ENCODE data around the gene GJB3.
A peak's percentile ranks its signal among the peaks of the same experiment; 100 is the strongest.
"Not testable (repeated sequence)": the region's sequence is repeated elsewhere in the genome, so short reads cannot be mapped to it uniquely, and the experiment has no call there.

Gene GJB3

DNA sequence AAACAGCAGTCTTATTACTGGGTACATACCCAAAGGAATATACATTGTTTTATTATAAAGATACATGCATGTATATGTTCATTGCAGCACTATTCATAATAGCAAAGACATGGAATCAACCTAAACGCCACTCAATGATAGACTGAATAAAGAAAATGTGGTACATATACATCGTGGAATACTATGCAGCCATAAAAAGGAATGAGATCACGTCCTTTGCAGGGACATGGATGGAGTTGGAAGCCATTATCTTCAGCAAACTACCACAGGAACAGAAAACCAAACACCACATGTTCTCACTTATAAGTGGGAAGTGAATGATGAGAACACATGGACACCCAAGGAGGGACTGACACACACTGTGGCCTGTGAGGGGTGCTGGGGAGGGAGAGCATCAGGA lies 29.8 kb downstream of the GJB3 start:
- intact Hi-C loops (cut with DNase I); DNase-seq: not testable (repeated sequence)

GRCh38 chr1:34816332-34816731 lies 35.3 kb downstream of the GJB3 start:
- intact Hi-C loops (cut with DNase I), result no loop called here

GRCh38 chr1:34816778-34817177 lies 35.8 kb downstream of the GJB3 start:
- no peak for DNase-seq
- intact Hi-C loops (cut with DNase I), result no loop called here

More at GRCh38 chr1:34816332-34816731, 35.3 kb downstream of the GJB3 start:
- no peak for DNase-seq

DNA sequence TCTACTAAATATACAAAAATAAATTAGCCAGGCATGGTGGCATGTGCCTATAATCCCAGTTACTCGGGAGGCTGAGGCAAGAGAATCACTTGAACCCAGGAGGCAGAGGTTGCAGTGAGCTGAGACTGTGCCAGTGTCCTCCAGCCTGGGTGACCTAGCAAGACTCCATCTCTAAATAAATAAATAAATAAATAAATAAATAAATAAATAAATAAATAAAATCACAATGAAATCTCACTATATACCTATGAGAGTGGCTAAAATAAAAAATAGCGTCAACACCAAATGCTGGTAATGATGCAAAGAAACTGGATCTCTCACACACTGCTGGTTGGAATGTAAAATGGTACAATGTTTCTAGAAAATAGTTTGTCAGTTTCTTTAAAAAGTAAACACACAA lies 37.8 kb downstream of the GJB3 start:
- intact Hi-C loops (cut with DNase I); DNase-seq: not testable (repeated sequence)

DNA sequence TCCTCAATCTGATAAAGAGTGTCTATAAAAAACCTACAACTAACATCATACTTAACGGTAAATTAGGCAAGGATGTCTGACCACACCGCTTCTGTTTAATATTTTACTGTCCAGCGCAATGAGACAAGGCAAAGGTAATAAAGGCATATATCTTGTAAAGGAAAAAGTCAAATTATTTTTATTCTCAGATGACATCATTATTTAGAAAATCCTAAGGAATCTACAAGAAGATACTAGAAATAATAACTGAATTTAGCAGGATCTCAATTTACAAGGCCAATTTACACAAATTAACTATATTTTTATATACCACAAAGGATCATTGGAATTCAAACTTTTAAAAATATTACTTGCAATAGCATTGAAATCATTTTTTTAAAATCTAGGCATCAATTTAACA lies 41.2 kb downstream of the GJB3 start:
- no peak for DNase-seq
- intact Hi-C loops (cut with DNase I), result no loop called here

- intact Hi-C loops (cut with DNase I), result no loop called here
- no peak for DNase-seq
Measured at GRCh38 chr1:34824817-34825454, 43.9 kb downstream of the GJB3 start.

DNA sequence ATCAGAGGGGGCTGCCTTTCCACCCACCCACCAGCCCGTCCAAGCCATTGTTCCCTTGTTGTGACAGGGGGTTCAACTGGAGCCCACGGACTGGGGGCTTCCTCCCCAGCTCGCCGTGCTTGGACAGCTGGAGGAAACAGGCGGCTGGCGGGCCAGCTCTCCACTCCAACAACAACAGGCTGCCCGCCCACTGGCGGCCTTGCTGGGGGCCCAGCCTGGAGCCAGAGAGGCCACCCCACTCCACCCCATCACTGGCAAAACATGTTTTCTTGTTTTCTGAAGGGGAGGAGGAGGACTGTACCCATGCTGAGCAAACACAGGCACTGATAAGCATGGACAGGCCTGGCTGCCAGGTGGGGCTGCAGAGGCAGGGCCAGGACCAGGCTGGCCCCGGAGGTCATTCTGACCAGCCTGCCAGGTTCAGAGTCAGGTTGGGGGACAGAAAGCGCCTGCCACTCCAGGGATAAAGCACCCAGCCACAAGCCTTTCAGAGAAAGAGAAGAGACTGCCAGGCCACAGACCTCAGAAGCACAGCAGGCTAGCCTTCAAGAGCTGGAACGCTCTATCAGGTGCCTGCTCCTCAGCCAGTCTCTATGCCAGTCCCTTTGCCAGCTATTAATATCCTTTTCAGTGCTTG lies 44.6 kb downstream of the GJB3 start:
- no peak for DNase-seq
- intact Hi-C loops (cut with DNase I), result no loop called here

DNA sequence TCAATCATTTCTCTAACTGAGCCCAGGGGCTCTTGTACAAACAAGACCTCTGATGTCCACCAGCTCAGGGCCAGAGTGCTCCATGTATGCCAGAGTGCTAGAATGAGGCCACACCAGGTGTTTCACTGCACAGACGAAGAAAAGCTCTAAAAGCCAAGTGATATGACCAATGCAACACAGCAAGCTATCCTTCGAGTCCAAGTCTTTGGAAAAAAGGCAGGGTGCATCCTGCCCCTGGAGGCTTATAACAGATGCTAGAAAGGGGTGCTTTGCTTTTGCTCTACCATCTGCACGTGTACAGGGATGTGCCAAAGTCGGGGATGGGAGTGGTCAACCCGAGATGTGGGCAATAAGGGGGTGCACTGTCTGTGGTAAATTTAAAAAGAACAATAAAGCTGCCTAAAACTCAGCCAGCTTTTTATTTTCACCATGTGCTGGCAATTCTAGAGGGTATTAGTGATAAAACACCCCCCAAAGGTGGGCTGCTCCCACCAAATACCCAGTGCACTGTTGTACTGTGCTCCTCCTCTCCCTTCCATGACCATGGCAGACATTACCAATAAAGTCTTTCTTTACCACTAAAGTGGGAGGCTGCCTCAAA lies 46.4 kb downstream of the GJB3 start:
- no peak for DNase-seq

GRCh38 chr1:34828611-34829010 lies 47.6 kb downstream of the GJB3 start:
- intact Hi-C loops (cut with DNase I), result no loop called here
- peak in 1 of 10 donors; percentile 55 for DNase-seq

More for the DNA sequence above, 46.4 kb downstream of the GJB3 start:
- intact Hi-C loops (cut with DNase I), result no loop called here

DNA sequence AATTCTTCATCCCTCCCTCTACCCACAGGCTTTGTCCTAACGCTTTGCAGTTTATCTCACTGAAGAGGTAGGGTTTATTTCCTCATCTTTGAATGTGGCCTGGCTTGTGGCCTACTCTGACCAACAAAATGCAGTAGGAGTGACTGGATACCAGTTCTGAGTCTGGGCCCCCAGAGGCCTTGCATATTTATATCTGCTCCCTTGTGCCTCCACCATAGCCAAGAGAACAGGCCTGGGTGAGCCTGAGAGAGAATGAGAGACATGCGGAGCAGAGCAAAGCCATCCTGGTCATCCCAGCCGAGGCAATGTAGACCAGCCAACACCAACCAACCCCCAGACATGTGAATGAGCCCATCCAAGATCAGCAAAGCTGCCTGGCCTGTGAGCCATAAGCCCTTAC lies 48.2 kb downstream of the GJB3 start:
- intact Hi-C loops (cut with DNase I), result no loop called here
- DNase-seq, result peak in 1 of 10 donors; percentile 33

DNA sequence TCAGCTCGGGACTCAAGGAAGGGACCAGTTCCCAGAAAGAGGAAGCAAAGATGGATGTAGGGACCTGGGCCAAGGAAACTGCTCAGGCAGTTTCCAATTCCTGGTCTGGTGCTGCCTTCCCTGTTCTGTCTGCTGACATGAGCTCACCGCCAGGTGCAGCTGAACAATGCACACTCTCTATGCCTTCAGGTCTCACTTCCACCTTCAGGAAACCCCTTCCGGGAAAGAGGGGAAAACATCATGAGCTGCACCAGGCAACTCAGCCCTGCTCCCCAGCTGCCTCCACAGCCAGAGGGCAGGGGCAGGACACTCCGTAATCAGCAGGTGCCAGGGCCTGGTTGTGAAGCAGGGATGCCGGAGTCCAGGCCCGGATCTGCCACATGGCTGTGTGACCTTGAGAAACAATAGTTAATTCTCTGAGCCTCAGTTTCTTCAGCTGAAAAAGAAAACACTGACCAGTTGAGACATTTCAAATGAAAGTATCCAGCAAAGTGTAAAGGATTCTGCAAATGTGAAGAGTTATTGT lies 50.8 kb downstream of the GJB3 start:
- intact Hi-C loops (cut with DNase I), result no loop called here
- peak in 1 of 10 donors; percentile 72 for DNase-seq

DNA sequence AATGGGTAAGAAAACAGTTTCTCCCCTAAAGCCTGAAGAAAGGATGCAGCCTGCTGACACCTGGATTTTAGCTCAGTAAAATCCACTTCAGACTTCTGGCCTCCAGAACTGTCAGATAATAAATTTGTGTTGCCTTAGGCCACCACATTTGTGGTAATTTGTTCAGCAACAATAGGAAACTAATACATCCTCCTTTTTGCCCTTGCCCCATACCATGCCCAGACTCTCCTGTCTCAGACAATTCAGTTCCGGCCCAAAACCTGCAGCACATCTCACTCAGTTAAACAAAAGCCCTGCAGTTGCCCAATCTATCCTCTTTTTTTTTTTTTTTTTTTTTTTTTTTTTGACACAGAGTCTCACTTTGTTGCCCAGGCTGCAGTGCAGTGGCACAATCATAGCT lies 52.7 kb downstream of the GJB3 start:
- DNase-seq, result peak in 1 of 10 donors; percentile 11
- intact Hi-C loops (cut with DNase I), result no loop called here

Measured in posterior cingulate gyrus (tissue), 11 donors.